NCI-H2107 treated with DMSO at 0.1 percent for 48 hours (cell line): ENCODE data around the gene MTHFSD.

Source experiments
- DNase-seq: peaks from one replicate; lab custom pipeline; 2025; ENCODE audit not compliant: unreplicated experiment; lab: John Stamatoyannopoulos, UW

MTHFSD gene

DNA sequence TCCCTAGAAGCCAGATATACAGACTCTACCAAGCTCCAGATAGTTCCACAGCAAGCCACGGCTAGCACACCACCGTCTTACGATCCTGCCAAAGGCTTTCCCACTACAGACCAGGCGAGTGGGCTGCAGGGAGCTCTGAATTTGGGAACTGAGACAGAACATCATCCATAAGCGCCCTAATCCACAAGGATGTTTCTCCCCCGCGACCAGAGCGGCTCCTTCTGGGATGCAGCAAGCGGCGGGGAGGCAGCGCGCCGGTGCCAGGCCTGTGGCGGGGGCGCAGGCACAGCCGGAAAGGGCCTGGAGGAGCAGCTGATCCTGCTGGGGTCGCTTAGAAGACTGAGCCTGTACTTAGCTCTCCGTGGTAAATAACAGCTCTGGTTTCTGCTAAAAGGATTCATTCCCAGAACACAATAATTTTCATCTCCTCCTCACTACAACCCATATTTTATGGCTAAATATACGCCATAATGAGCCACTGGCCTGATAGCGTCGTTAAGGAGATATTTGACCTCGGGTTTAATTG lies 60.9 kb downstream of the MTHFSD start:
- no peak for DNase-seq

DNA sequence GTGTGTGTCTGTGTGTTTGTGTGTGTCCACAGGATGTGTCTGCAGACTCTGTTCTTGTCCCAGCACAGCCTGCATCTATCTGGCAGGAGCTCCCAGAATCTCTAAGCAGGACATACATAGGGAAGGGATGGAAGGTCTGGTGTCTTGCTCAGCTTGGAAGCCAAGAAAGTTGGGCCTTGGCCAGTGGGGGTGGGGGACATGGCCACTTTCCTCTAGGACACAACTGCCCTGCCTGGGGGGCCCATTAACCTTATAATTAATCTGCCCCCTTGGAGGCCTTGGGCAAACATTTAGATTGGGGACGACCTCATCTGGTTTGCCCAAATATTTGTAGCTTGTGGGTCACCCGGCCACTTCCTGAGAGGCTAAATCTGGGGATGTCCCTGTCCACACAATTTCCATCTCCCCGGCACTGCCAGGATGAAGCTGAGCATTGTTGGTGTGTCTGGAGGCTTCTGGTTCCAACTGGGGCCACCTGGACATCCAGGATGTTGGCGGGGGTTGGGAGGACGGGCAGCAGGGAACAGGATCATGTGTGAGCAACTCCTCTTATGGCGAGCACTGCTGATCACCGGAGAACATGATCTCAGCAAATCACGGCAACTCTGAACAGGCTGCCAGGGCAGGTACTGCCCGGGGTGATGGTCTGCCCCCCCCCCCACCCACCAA lies 61.9 kb downstream of the MTHFSD start:
- no peak for DNase-seq

DNA sequence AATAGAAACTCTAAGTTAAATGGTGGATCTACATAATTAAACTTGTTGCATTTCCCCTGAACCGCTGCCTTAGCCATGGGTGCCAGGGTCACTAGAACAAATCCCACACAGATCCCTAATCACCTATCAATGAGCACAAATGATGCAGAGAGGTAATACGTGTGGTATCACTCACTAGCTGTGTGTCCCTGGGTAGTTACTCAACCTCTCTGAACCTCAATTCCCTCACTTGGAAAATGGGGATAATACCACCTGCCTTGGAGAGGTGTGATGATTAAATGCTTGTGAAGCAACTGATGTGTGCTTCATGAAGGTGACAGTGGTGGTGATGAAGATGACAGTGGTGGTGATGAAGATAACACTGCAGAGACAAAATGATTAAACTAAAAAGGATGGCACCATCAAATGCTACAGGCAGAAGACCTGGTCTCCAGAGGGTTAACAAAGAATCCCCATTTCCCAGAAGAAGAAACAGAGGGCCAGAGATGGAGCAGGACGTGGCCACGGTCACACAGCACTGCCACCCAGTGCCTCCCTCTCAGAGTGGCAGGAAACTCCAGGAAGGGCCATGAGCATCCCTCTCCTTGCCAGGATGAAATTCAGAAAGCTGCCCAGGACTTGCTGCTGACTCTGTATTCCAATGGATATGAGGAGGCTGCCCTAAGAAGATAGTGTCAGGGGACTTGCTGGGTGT lies 62.6 kb downstream of the MTHFSD start:
- DNase-seq = no peak

DNA sequence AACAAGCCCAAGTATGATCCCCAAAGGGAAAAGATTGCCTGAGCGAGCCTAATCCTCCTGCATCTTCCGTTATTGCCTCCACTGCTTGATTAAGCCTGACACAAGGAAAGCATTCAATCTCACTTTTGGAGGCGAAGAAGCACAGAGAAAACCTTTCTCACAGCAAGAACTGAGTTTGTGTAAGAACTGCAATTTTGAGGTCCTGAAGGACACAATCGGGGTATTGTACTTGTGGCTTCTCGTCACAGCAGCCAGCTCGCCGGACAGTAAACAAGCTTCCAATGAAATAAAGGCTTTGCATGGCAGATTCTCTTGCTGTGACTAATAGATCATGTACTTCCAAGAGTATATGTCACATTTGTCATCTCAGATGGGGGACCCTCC lies 63.4 kb downstream of the MTHFSD start:
- no peak for DNase-seq

DNA sequence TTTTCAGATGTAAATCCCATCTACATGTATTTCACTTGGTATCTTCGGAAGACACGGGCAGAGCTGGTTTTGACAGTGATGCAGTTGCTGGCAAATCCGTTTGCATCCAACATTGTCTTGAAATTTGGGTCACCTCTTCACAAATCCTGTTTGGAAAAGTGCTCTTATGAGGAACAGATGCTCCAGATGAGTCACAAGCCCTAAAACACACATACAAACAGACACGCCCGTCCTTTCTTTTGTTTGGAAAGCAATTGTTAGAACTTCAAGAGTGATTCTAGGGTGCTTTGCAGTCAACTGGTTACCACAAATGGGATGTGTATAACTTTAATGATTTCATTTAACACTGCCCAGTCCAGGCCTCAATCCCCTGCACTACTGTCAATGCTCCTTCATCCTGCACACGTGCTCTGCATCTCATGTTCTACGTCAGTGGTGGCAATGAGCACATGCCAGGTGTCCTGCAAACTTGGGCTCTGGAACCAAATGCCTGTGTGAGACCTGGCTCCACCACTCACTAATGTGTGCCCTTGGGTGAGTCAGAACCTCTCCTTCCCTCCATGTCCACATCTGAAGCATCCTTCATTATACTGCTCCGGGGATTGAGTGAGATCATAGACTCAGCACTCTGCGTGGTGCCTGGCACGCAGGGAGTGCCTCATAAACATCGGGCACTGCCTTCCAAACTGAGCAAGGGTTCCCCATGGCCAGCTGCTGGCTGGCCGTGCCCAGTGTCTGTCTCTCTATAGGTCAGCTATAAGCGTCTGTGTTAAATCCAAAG lies 64.0 kb downstream of the MTHFSD start:
- DNase-seq = no peak

DNA sequence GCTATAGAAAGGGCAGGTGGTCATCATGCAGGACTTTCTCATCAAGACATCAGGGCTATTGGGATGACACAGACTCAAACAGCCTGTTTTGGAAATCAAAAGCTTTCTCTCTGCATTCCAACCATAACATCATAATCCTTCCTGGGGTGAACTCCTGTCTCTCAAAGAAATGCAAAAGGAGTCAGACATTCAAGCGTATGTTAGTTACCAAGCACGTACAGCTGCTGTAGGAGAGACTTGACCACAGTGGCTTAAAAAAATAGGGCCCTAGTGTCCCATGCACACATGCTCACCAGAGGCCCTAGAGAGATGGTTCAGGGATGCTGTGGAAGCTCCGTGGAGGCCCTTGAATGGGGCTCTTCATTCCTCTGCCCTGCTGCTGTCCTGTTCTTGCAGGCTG lies 69.3 kb downstream of the MTHFSD start:
- no peak for DNase-seq

DNA sequence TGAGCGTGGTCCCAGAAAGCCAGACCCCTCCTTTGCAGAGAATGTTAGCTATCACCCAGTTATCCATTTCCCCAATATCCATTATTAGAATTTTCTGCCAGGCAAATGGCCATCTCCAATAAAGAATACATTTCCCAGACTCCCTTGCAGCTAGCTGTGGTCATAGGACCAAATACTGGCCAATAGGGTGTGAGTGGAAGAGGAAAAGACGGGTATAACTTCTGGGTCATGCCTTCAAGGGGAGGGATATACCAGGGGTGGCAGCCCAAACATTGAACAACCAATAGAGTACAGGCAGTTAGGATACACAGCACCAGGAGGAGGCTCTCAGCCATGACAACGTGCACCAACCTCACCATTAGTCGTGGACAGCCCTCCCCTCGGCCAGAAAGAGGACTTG lies 70.8 kb downstream of the MTHFSD start:
- no peak for DNase-seq

DNA sequence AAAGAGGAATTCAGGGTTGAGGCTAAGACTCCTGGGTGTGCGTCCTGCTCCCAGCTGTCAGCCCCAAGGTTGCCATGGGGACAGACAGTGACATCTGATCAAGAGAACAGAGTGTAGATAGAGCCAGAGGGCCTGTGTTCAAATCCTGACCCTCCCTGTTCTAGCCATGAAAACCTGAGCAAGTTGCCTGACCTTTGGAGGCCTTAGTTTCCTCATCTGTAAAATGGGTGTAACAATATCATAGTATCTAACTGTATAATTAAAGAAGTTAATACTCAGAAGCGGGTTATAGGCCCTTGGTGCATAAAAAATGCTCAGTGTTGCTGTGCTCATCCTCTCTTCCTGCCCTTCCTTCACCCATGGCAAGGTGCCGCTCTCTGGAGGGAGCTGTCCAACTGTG lies 73.4 kb downstream of the MTHFSD start:
- no peak for DNase-seq

DNA sequence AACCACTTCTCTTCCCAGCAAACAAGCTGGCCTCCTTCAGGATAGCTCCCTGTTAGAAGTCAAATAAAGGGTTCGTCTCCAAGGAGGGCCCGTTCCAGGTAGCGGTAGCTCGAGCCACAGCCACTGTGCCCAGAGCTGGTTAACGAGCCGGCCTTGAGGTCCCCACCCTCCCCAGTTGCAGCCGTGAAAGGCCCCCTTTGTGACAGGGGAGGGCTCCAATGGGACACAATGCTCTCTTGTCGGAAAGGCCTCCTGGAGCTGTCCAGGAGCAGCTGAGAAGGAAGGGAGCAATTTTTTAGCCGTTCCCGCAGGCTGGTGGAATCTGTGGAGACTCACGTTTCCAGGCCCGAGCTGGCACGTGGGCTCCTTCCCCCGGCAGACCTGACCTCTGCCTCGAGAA lies 74.6 kb downstream of the MTHFSD start:
- no peak for DNase-seq
